ENCODE data around the gene NAP1L1.
"Not testable (repeated sequence)": the region's sequence is repeated elsewhere in the genome, so short reads cannot be mapped to it uniquely, and the experiment has no call there.

The NAP1L1 gene

GRCh38 chr12:76020281-76020680 is 64.2 kb downstream of the NAP1L1 start:
- DNase-seq: peak; percentile 77

- no peak for DNase-seq
Observed at GRCh38 chr12:76018672-76019071, 65.8 kb downstream of the NAP1L1 start.

- DNase-seq: no peak
Observed at GRCh38 chr12:76018111-76018510, 66.4 kb downstream of the NAP1L1 start.

GRCh38 chr12:76014007-76014406 is 70.5 kb downstream of the NAP1L1 start:
- DNase-seq: no peak

- DNase-seq: no peak
Observed at GRCh38 chr12:76013603-76014002, 70.9 kb downstream of the NAP1L1 start.

- DNase-seq: no peak
Observed at GRCh38 chr12:76012644-76013043, 71.8 kb downstream of the NAP1L1 start.

- no peak for DNase-seq
Observed at GRCh38 chr12:76010732-76011458, 73.6 kb downstream of the NAP1L1 start.

- no peak for DNase-seq
Observed at GRCh38 chr12:76008428-76008827, 76.1 kb downstream of the NAP1L1 start.

GRCh38 chr12:76007640-76008039 is 76.8 kb downstream of the NAP1L1 start:
- DNase-seq: no peak

- no peak for DNase-seq
Observed at GRCh38 chr12:76006028-76006925, 78.2 kb downstream of the NAP1L1 start.

- DNase-seq: no peak
Observed at GRCh38 chr12:76003355-76003638, 81.2 kb downstream of the NAP1L1 start.

GRCh38 chr12:76002598-76003354 is 81.7 kb downstream of the NAP1L1 start:
- DNase-seq: no peak

GRCh38 chr12:75998292-75999063 is 86.0 kb downstream of the NAP1L1 start:
- DNase-seq: no peak

GRCh38 chr12:75997658-75998057 is 86.8 kb downstream of the NAP1L1 start:
- no peak for DNase-seq

- DNase-seq: no peak
Observed at GRCh38 chr12:75996861-75997447, 87.5 kb downstream of the NAP1L1 start.

- no peak for DNase-seq
Observed at GRCh38 chr12:75995691-75996090, 88.8 kb downstream of the NAP1L1 start.

GRCh38 chr12:75994069-75994740 is 90.3 kb downstream of the NAP1L1 start:
- DNase-seq: no peak

GRCh38 chr12:75991753-75992152 is 92.7 kb downstream of the NAP1L1 start:
- DNase-seq: no peak

- no peak for DNase-seq
Observed at GRCh38 chr12:75990189-75990912, 94.1 kb downstream of the NAP1L1 start.

- DNase-seq: not testable (repeated sequence)
Observed at GRCh38 chr12:75987709-75988108, 96.8 kb downstream of the NAP1L1 start.
